ENCODE measurements around the gene TPRKB. TPM values are rescaled to one million over a fixed set of nuclear protein-coding genes. Genes with fewer than 3 reads are reported as not detected.
"Not testable (repeated sequence)": the region's sequence is repeated elsewhere in the genome, so short reads cannot be mapped to it uniquely, and the experiment has no call there.

The TPRKB gene
- total RNA-seq, 1 experiment from 2014 or later = 38.5 TPM

- Histone ChIP-seq H3K27ac (ENCODE audit: low read length) (no peak overlapping the region), H3K27me3 (ENCODE audit: control insufficient read depth, insufficient read depth, low read length) (no peaks in the 10 kb centered on the region), H3K4me3 (ENCODE audit: low read depth in 2 of 2, low read length in 2 of 2) (no peak overlapping the region), H3K36me3 (ENCODE audit: control insufficient read depth, insufficient read depth, low read length) (no peaks in the 10 kb centered on the region), H3K4me1 (ENCODE audit: control insufficient read depth, insufficient read depth, low read length) (no peaks in the 10 kb centered on the region), H3K9me3 (ENCODE audit: control insufficient read depth, insufficient read depth, low read depth, low read length) (no peaks in the 10 kb centered on the region; the same call in 1 of the 2 replicates)
- no TSS peak for BruUV-seq (replicated peaks)
- no peak for DNase-seq (ENCODE audit: low read depth, low spot score)
- no peak for TF ChIP-seq CTCF (IDR thresholded peaks at IDR 0.05)
- CTCF ChIA-PET = no interaction called here
- intact Hi-C loops (cut with micrococcal nuclease; ENCODE audit: unreplicated experiment) = no loop called here
- POLR2A ChIA-PET = no interaction called here
- no peak for ATAC-seq
- in situ Hi-C loops (cut with HindIII; ENCODE audit: low pct_unique_long_range_greater_than_20kb, low sequenced_read_pairs) = no loop called here
Observed at GRCh38 chr2:73701968-73702665, 35.0 kb downstream of the TPRKB start.

DNA sequence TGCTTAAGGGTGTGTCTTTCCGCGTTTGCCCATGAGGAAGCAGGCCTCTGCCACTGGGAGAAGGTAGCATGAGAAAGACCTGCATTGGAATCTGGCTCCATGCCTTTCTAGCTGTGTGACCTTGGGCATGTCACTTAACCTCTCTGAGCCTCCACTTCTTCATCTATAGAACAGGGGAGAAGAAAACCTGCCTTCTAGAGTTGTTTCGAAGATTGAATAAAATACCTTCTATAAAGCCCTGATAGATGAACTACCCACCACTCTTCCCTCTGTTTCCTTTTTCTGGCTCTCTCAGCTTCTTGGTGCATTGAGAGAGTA lies 35.7 kb downstream of the TPRKB start:
- BruUV-seq (replicated peaks); ATAC-seq; H3K36me3 ChIP-seq (ENCODE audit: control insufficient read depth, insufficient read depth, low read length); H3K27ac ChIP-seq (ENCODE audit: low read length); intact Hi-C loops (cut with micrococcal nuclease; ENCODE audit: unreplicated experiment); H3K27me3 ChIP-seq (ENCODE audit: control insufficient read depth, insufficient read depth, low read length); H3K9me3 ChIP-seq (ENCODE audit: control insufficient read depth, insufficient read depth, low read depth, low read length); H3K4me3 ChIP-seq (ENCODE audit: low read depth in 2 of 2, low read length in 2 of 2); in situ Hi-C loops (cut with HindIII; ENCODE audit: low pct_unique_long_range_greater_than_20kb, low sequenced_read_pairs); DNase-seq (ENCODE audit: low read depth, low spot score); CTCF ChIA-PET; H3K4me1 ChIP-seq (ENCODE audit: control insufficient read depth, insufficient read depth, low read length): not testable (repeated sequence)
- POLR2A ChIA-PET = interaction anchor here (0.7 kb wide), 1 partner anchor 121 kb away, joined by 3 read pairs; no protein-coding TSS in a partner anchor

GRCh38 chr2:73700661-73701447 lies 36.3 kb downstream of the TPRKB start:
- no peaks in the 10 kb centered on the region; the same call in 1 of the 2 replicates for H3K9me3 ChIP-seq (ENCODE audit: control insufficient read depth, insufficient read depth, low read depth, low read length)
- ChIA-PET CTCF (no interaction called here), POLR2A (interaction anchor here (0.7 kb wide), 1 partner anchor 121 kb away, joined by 3 read pairs; no protein-coding TSS in a partner anchor)
- no peak overlapping the region for H3K27ac ChIP-seq (ENCODE audit: low read length)
- in situ Hi-C loops (cut with HindIII; ENCODE audit: low pct_unique_long_range_greater_than_20kb, low sequenced_read_pairs) = no loop called here
- BruUV-seq (replicated peaks) = no TSS peak
- no peak for ATAC-seq
- no peaks in the 10 kb centered on the region for H3K27me3 ChIP-seq (ENCODE audit: control insufficient read depth, insufficient read depth, low read length)
- no peak overlapping the region for H3K4me3 ChIP-seq (ENCODE audit: low read depth in 2 of 2, low read length in 2 of 2)
- TF ChIP-seq SIN3A (IDR thresholded peaks at IDR 0.05; ENCODE audit: borderline replicate concordance, insufficient read depth, low read depth, low read length) = no peak
- no peak for TF ChIP-seq POLR2AphosphoS5 (IDR thresholded peaks at IDR 0.05; ENCODE audit: low read depth, low read length)
- TF ChIP-seq CTCF (IDR thresholded peaks at IDR 0.05) = no peak
- TF ChIP-seq TCF7L2 (IDR thresholded peaks at IDR 0.05; ENCODE audit: low read depth, low read length) = no peak
- no peak for TF ChIP-seq REST (IDR thresholded peaks at IDR 0.05; ENCODE audit: insufficient read depth in 1 of 2, low read depth in 2 of 2, low read length in 1 of 2)
- H3K36me3 ChIP-seq (ENCODE audit: control insufficient read depth, insufficient read depth, low read length) = no peaks in the 10 kb centered on the region
- no peak for DNase-seq (ENCODE audit: low read depth, low spot score)
- no peaks in the 10 kb centered on the region for H3K4me1 ChIP-seq (ENCODE audit: control insufficient read depth, insufficient read depth, low read length)
- intact Hi-C loops (cut with micrococcal nuclease; ENCODE audit: unreplicated experiment) = no loop called here

Measured in Panc1 (cell line).